H9 (cell line): ENCODE measurements around the gene AIFM3. TPM values are rescaled to one million over a fixed set of nuclear protein-coding genes. Genes with fewer than 3 reads are reported as not detected.
A peak's percentile ranks its signal among the peaks of the same experiment; 100 is the strongest.

Experiments
- DNase-seq: peaks from one replicate; pipeline ENCODE4 v3.0.0-alpha.2; 2017
- H2AFZ ChIP-seq: one replicate; pipeline ENCODE4 v1.6.1; 2013; ENCODE audit warnings: mild to moderate bottlenecking, low read length, control low read depth, moderate library complexity
- H2AK5ac ChIP-seq: 2 replicates; pipeline ENCODE4 v1.6.1; 2013; ENCODE audit warnings: low read length, control low read depth, mixed read lengths; ENCODE audit not compliant: insufficient read length
- H2BK120ac ChIP-seq: one replicate; pipeline ENCODE4 v1.6.1; 2013; ENCODE audit warnings: low read depth, mild to moderate bottlenecking, low read length, control low read depth, inconsistent platforms; ENCODE audit not compliant: poor library complexity, severe bottlenecking
- H2BK12ac ChIP-seq: 2 replicates; pipeline ENCODE4 v1.6.1; 2013; ENCODE audit warnings: low read length, control low read depth, mixed read lengths, low read depth; ENCODE audit not compliant: insufficient read length
- H2BK15ac ChIP-seq: 2 replicates; pipeline ENCODE4 v1.6.1; 2013; ENCODE audit warnings: low read depth, low read length, control low read depth
- H2BK20ac ChIP-seq: one replicate; pipeline ENCODE4 v1.6.1; 2013; ENCODE audit warnings: low read depth, mild to moderate bottlenecking, low read length, control low read depth, inconsistent platforms; ENCODE audit not compliant: poor library complexity, severe bottlenecking
- H2BK5ac ChIP-seq: 2 replicates; pipeline ENCODE4 v1.6.1; 2013; ENCODE audit warnings: low read length, control low read depth, mixed read lengths; ENCODE audit not compliant: insufficient read length
- H3K14ac ChIP-seq: 2 replicates; pipeline ENCODE4 v1.6.1; 2013; ENCODE audit warnings: low read length, control low read depth; ENCODE audit not compliant: insufficient read depth
- H3K18ac ChIP-seq: 2 replicates; pipeline ENCODE4 v1.6.1; 2013; ENCODE audit warnings: low read depth, mild to moderate bottlenecking, mixed read lengths, low read length, control low read depth; ENCODE audit not compliant: insufficient read length
- H3K23ac ChIP-seq: 2 replicates; pipeline ENCODE4 v1.6.1; 2013; ENCODE audit warnings: low read length, control low read depth, mixed read lengths, low read depth; ENCODE audit not compliant: insufficient read length
- H3K23me2 ChIP-seq: 2 replicates; pipeline ENCODE4 v1.6.1; 2013; ENCODE audit warnings: low read depth, mild to moderate bottlenecking, mixed read lengths, low read length, control low read depth; ENCODE audit not compliant: insufficient read length, poor library complexity, severe bottlenecking
- H3K27ac ChIP-seq: 2 replicates; pipeline ENCODE4 v1.5.1; 2013; ENCODE audit warnings: low read length, control low read depth, mixed read lengths, low read depth; ENCODE audit not compliant: insufficient read length
- H3K27me3 ChIP-seq: 2 replicates; pipeline ENCODE4 v1.6.1; 2013; ENCODE audit warnings: low read length, control low read depth, inconsistent platforms; ENCODE audit not compliant: insufficient read depth
- H3K4ac ChIP-seq: 2 replicates; pipeline ENCODE4 v1.6.1; 2013; ENCODE audit warnings: low read depth, mild to moderate bottlenecking, control low read depth, inconsistent platforms, low read length, moderate library complexity
- H3K4me1 ChIP-seq: 2 replicates; pipeline ENCODE4 v1.6.1; 2013; ENCODE audit warnings: low read length, control low read depth, inconsistent platforms; ENCODE audit not compliant: insufficient read depth
- H3K4me2 ChIP-seq: 2 replicates; pipeline ENCODE4 v1.6.1; 2013; ENCODE audit warnings: low read length, control low read depth, mixed read lengths; ENCODE audit not compliant: insufficient read length, insufficient read depth
- H3K56ac ChIP-seq: 2 replicates; pipeline ENCODE4 v1.6.1; 2013; ENCODE audit warnings: low read depth, mild to moderate bottlenecking, mixed read lengths, low read length, control low read depth; ENCODE audit not compliant: insufficient read length
- H3K79me1 ChIP-seq: 2 replicates; pipeline ENCODE4 v1.6.1; 2013; ENCODE audit warnings: low read depth, mild to moderate bottlenecking, moderate library complexity, low read length, control low read depth, inconsistent platforms; ENCODE audit not compliant: insufficient read depth, poor library complexity, severe bottlenecking
- H3K79me2 ChIP-seq: 2 replicates; pipeline ENCODE4 v1.6.1; 2013; ENCODE audit warnings: low read length, control low read depth, inconsistent platforms; ENCODE audit not compliant: insufficient read depth
- H3K9ac ChIP-seq: 2 replicates; pipeline ENCODE4 v1.6.1; 2013; ENCODE audit warnings: low read length, control low read depth, mixed read lengths; ENCODE audit not compliant: insufficient read length; ENCODE audit errors: extremely low read depth
- H3K9me3 ChIP-seq: one replicate; pipeline ENCODE4 v1.6.1; 2013; ENCODE audit warnings: low read depth, low read length, inconsistent platforms; ENCODE audit not compliant: control insufficient read depth
- H3T11ph ChIP-seq: one replicate; pipeline ENCODE4 v1.6.1; 2013; ENCODE audit warnings: mild to moderate bottlenecking, low read length, control low read depth, inconsistent platforms
- H4K20me1 ChIP-seq: one replicate; pipeline ENCODE4 v1.6.1; 2013; ENCODE audit not compliant: control insufficient read depth, insufficient read length, insufficient read depth
- H4K5ac ChIP-seq: 2 replicates; pipeline ENCODE4 v1.6.1; 2013; ENCODE audit warnings: low read depth, mild to moderate bottlenecking, mixed read lengths, low read length, control low read depth; ENCODE audit not compliant: insufficient read length
- H4K8ac ChIP-seq: replicated peaks from 2 replicates; pipeline ENCODE4 v1.6.1; 2013; ENCODE audit warnings: low read length, control low read depth, mixed read lengths, low read depth; ENCODE audit not compliant: insufficient read length
- H4K91ac ChIP-seq: 2 replicates; pipeline ENCODE4 v1.6.1; 2013; ENCODE audit warnings: low read depth, mild to moderate bottlenecking, moderate library complexity, mixed read lengths, low read length, control low read depth; ENCODE audit not compliant: insufficient read length
- H3K27ac Mint-ChIP-seq, 3 experiments: 2 replicates in 2 of 3; 3 replicates in 1 of 3; pipeline ENCODE4 v1.8.0; 2020 to 2021; ENCODE audit warnings: mixed read lengths in 3 of 3, mild to moderate bottlenecking in 1 of 3, moderate library complexity in 1 of 3
- H3K27me3 Mint-ChIP-seq: 2 replicates; pipeline ENCODE4 v1.8.0; 2021; ENCODE audit warnings: low read depth, mild to moderate bottlenecking, moderate library complexity, mixed read lengths
- H3K36me3 Mint-ChIP-seq, 3 experiments: 2 replicates in 2 of 3; 3 replicates in 1 of 3; pipeline ENCODE4 v1.8.0; 2020 to 2021; ENCODE audit warnings: low read depth in 3 of 3, mixed read lengths in 3 of 3; ENCODE audit not compliant: insufficient read depth in 1 of 3
- H3K4me1 Mint-ChIP-seq, 2 experiments: 2 replicates each; pipeline ENCODE4 v1.8.0; 2020; ENCODE audit warnings: mixed read lengths in 2 of 2
- H3K4me3 Mint-ChIP-seq, 2 experiments: 2 replicates in 1 of 2; 3 replicates in 1 of 2; pipeline ENCODE4 v1.8.0; 2020 to 2021; ENCODE audit warnings: mild to moderate bottlenecking in 2 of 2, mixed read lengths in 2 of 2, moderate library complexity in 1 of 2
- H3K9me3 Mint-ChIP-seq, 2 experiments: 2 replicates in 1 of 2; 3 replicates in 1 of 2; pipeline ENCODE4 v1.8.0; 2020; ENCODE audit warnings: mild to moderate bottlenecking in 2 of 2, mixed read lengths in 2 of 2, moderate library complexity in 1 of 2
- CTCF ChIP-seq: fragments of 200-600 bp; sonication (generic); conservative IDR thresholded peaks from 3 replicates; pipeline ENCODE4 v1.8.0; 2021; ENCODE audit warnings: antibody characterized with exemption, mild to moderate bottlenecking
- whole genome bisulfite sequencing: extraction: QIAGEN DNeasy Blood & Tissue Kit; methylation state at CpG from one replicate; pipeline ENCODE4 v1.1.7; 2013; ENCODE audit warnings: missing lambda C conversion rate, low lambda C conversion rate, mixed read lengths; ENCODE audit not compliant: insufficient read length; ENCODE audit errors: extremely low coverage; 5-methylcytosine and 5-hydroxymethylcytosine counted together
- total RNA-seq: library from RNA; stranded (reverse); gene quantifications from 2 replicates; pipeline ENCODE4 v1.2.1, GENCODE V29; 2021

Gene AIFM3
- total RNA-seq, 1 experiment from 2014 or later, result 1.9 TPM

GRCh38 chr22:21022955-21023614 lies 56.0 kb downstream of the AIFM3 start:
- peaks cover 3 to 10% of the 10 kb centered on the region in 2 experiments; a peak in 3 of 4 replicates for H3K4me1 Mint-ChIP-seq
- peak overlapping the region in 1 of 3 experiments; percentile 82; a peak in 3 of 7 replicates for H3K27ac Mint-ChIP-seq
- no peak for DNase-seq

More at GRCh38 chr22:21022955-21023614, 56.0 kb downstream of the AIFM3 start:
- no peak overlapping the region for H3K23ac ChIP-seq
- no peak overlapping the region for H3K4ac ChIP-seq
- Mint-ChIP-seq H3K27me3 (peaks cover 5% of the 10 kb centered on the region), H3K9me3 (peaks cover 6 to 8% of the 10 kb centered on the region in 2 experiments; a peak in 4 of 5 replicates), H3K4me3 (no peak overlapping the region), H3K36me3 (no peaks in the 10 kb centered on the region)
- no peak overlapping the region for H2AK5ac ChIP-seq
- no peak overlapping the region for H2AFZ ChIP-seq
- H4K20me1 ChIP-seq, result no peaks in the 10 kb centered on the region
- H3K56ac ChIP-seq, result no peak overlapping the region
- H4K5ac ChIP-seq, result no peak overlapping the region
- H3K4me1 ChIP-seq, result no peaks in the 10 kb centered on the region
- H3K79me2 ChIP-seq, result no peaks in the 10 kb centered on the region
- no peak overlapping the region for H2BK12ac ChIP-seq
- H3K27ac ChIP-seq, result no peak overlapping the region
- no peaks in the 10 kb centered on the region for H3K27me3 ChIP-seq
- H2BK120ac ChIP-seq, result no peak overlapping the region
- H3K14ac ChIP-seq, result no peak overlapping the region
- H2BK15ac ChIP-seq, result no peak overlapping the region
- TF ChIP-seq CTCF, result peak; percentile 34; the same call in 1 of the 3 replicates
- no peak overlapping the region for H4K8ac ChIP-seq
- no peak overlapping the region for H3T11ph ChIP-seq
- H3K18ac ChIP-seq, result no peak overlapping the region
- no CpG with 5 or more reads among the region's 13 CpGs for WGBS
- H3K9me3 ChIP-seq, result no peaks in the 10 kb centered on the region
- H3K23me2 ChIP-seq, result no peaks in the 10 kb centered on the region
- H3K4me2 ChIP-seq, result no peak overlapping the region
- H3K79me1 ChIP-seq, result no peaks in the 10 kb centered on the region
- no peak overlapping the region for H2BK5ac ChIP-seq
- no peak overlapping the region for H4K91ac ChIP-seq
- H2BK20ac ChIP-seq, result no peak overlapping the region
- no peak overlapping the region for H3K9ac ChIP-seq
